HL-60 (cell line): ENCODE results near the gene MXRA7.
A peak's percentile ranks its signal among the peaks of the same experiment; 100 is the strongest.

Experiments used
- SPI1 ChIP-seq: IDR thresholded peaks from 2 replicates; pipeline ENCODE4 v1.6.1; 2012; ENCODE audit warnings: low read depth, mild to moderate bottlenecking, borderline replicate concordance
- TF ChIP-seq, protein P1 (sequence below): IDR thresholded peaks from one replicate; pipeline ENCODE4 v1.5.1; 2011; ENCODE audit warnings: low read length, control low read depth, inconsistent platforms; ENCODE audit not compliant: insufficient read depth
- TF ChIP-seq, protein P2 (sequence below): IDR thresholded peaks from 2 replicates; pipeline ENCODE4 v1.6.1; 2012; ENCODE audit warnings: low read depth; ENCODE audit not compliant: insufficient replicate concordance

- TF ChIP-seq, protein P1, sequence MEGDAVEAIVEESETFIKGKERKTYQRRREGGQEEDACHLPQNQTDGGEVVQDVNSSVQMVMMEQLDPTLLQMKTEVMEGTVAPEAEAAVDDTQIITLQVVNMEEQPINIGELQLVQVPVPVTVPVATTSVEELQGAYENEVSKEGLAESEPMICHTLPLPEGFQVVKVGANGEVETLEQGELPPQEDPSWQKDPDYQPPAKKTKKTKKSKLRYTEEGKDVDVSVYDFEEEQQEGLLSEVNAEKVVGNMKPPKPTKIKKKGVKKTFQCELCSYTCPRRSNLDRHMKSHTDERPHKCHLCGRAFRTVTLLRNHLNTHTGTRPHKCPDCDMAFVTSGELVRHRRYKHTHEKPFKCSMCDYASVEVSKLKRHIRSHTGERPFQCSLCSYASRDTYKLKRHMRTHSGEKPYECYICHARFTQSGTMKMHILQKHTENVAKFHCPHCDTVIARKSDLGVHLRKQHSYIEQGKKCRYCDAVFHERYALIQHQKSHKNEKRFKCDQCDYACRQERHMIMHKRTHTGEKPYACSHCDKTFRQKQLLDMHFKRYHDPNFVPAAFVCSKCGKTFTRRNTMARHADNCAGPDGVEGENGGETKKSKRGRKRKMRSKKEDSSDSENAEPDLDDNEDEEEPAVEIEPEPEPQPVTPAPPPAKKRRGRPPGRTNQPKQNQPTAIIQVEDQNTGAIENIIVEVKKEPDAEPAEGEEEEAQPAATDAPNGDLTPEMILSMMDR: no peak
- TF ChIP-seq, protein P2, sequence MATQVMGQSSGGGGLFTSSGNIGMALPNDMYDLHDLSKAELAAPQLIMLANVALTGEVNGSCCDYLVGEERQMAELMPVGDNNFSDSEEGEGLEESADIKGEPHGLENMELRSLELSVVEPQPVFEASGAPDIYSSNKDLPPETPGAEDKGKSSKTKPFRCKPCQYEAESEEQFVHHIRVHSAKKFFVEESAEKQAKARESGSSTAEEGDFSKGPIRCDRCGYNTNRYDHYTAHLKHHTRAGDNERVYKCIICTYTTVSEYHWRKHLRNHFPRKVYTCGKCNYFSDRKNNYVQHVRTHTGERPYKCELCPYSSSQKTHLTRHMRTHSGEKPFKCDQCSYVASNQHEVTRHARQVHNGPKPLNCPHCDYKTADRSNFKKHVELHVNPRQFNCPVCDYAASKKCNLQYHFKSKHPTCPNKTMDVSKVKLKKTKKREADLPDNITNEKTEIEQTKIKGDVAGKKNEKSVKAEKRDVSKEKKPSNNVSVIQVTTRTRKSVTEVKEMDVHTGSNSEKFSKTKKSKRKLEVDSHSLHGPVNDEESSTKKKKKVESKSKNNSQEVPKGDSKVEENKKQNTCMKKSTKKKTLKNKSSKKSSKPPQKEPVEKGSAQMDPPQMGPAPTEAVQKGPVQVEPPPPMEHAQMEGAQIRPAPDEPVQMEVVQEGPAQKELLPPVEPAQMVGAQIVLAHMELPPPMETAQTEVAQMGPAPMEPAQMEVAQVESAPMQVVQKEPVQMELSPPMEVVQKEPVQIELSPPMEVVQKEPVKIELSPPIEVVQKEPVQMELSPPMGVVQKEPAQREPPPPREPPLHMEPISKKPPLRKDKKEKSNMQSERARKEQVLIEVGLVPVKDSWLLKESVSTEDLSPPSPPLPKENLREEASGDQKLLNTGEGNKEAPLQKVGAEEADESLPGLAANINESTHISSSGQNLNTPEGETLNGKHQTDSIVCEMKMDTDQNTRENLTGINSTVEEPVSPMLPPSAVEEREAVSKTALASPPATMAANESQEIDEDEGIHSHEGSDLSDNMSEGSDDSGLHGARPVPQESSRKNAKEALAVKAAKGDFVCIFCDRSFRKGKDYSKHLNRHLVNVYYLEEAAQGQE: no peak
- peak; percentile 9; the same call in 1 of the 2 replicates for TF ChIP-seq SPI1
These were observed 6.1 kb upstream of the MXRA7 start for GRCh38 chr17:76716839-76717215.
